ENCODE measurements around the gene FER. TPM values are rescaled to one million over a fixed set of nuclear protein-coding genes. Genes with fewer than 3 reads are reported as not detected.

Gene FER
- total and polyA plus RNA-seq, 2 of the 8 experiments (the other 6 are each of a cell fraction or from before 2014, with no cell fraction given), result 1.3 to 15.8 TPM

DNA sequence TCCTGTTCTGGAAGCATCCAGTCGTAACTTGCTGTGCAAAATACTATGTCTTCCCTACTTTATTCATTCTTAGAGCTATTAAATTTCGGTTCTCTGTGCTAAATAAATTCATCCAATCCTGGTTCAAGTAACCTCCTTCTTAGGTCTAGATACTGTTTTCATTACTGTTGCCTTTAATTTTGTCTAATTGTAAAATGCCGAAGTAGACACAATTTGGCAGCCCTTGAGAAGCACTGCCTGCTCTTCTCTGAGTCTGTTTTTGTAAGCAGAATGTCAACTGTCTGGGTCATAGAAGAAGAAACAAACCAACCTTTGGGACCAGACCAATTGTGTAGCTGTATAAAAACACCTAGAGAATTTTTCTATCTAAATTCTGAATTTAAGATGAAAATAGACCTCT is 412.8 kb downstream of the FER start:
- Histone ChIP-seq H2AK5ac (ENCODE audit: low read depth, low read length) (no peak overlapping the region), H3K79me1 (ENCODE audit: low read depth, low read length) (no peaks in the 10 kb centered on the region), H2AFZ (ENCODE audit: low read length) (no peak overlapping the region), H2BK5ac (ENCODE audit: low read depth, low read length) (no peak overlapping the region), H2BK12ac (ENCODE audit: low read depth, low read length) (no peak overlapping the region), H3K4ac (replicated peaks; ENCODE audit: insufficient read length, low read depth, low read length) (no peak overlapping the region), H2BK20ac (ENCODE audit: low read length) (no peak overlapping the region), H3K9me3 (ENCODE audit: insufficient read depth in 2 of 2, low read depth in 1 of 2, low read length in 1 of 2) (no peaks in the 10 kb centered on the region), H3K14ac (ENCODE audit: insufficient read length) (no peak overlapping the region), H2BK120ac (replicated peaks; ENCODE audit: low read depth, low read length) (no peak overlapping the region), H3K4me3 (ENCODE audit: extremely low read depth in 1 of 4, insufficient read depth in 2 of 4, low read depth in 3 of 4, low read length in 4 of 4) (no peak overlapping the region), H3K23ac (ENCODE audit: insufficient read length) (no peak overlapping the region), H2BK15ac (ENCODE audit: low read length) (no peak overlapping the region), H3K79me2 (ENCODE audit: control insufficient read depth in 1 of 2, insufficient read depth in 2 of 2, low read length in 2 of 2) (no peaks in the 10 kb centered on the region), H4K5ac (ENCODE audit: insufficient read length, low read depth, low read length) (no peak overlapping the region), H4K91ac (replicated peaks; ENCODE audit: insufficient read length, low read length) (no peak overlapping the region), H3K23me2 (ENCODE audit: low read depth, low read length) (no peaks in the 10 kb centered on the region), H3K27me3 (replicated peaks in 1 of 4; ENCODE audit: control insufficient read depth in 3 of 4, extremely low read depth in 1 of 4, insufficient read depth in 3 of 4, low read length in 3 of 4) (no peaks in the 10 kb centered on the region), H3K18ac (ENCODE audit: extremely low read depth, low read length) (no peak overlapping the region), H3K56ac (replicated peaks; ENCODE audit: insufficient read length, low read depth, low read length) (no peak overlapping the region), H4K8ac (ENCODE audit: extremely low read depth, insufficient read depth, low read length) (no peak overlapping the region), H3K4me2 (ENCODE audit: insufficient read depth in 1 of 2, low read depth in 2 of 2, low read length in 2 of 2) (no peak overlapping the region), H3K4me1 (replicated peaks in 1 of 4; ENCODE audit: control insufficient read depth in 3 of 4, insufficient read depth in 4 of 4, low read length in 3 of 4) (no peaks in the 10 kb centered on the region), H3K9ac (replicated peaks in 1 of 4; ENCODE audit: extremely low read depth in 1 of 4, low read depth in 3 of 4, low read length in 3 of 4) (no peak overlapping the region), H3K27ac (ENCODE audit: low read depth, low read length) (no peak overlapping the region), H4K20me1 (replicated peaks in 1 of 2; ENCODE audit: control insufficient read depth in 1 of 2, insufficient read depth in 2 of 2, low read length in 2 of 2) (no peaks in the 10 kb centered on the region), H3K36me3 (ENCODE audit: control insufficient read depth in 2 of 4, insufficient read depth in 4 of 4, low read length in 3 of 4) (no peaks in the 10 kb centered on the region)
- no peak for FAIRE-seq
- no peak for TF ChIP-seq EZH2 (IDR thresholded peaks at IDR 0.05; ENCODE audit: low read depth, low read length, severe bottlenecking)
- no peak for TF ChIP-seq YY1 (IDR thresholded peaks at IDR 0.05; ENCODE audit: low read depth, low read length)
- no peak for TF ChIP-seq RBBP5 (IDR thresholded peaks at IDR 0.05; ENCODE audit: borderline replicate concordance, low read depth, low read length)
- TF ChIP-seq SUZ12 (IDR thresholded peaks at IDR 0.05; ENCODE audit: low read length), result no peak
- no peak for TF ChIP-seq CREB1 (IDR thresholded peaks at IDR 0.05)
- no peak for TF ChIP-seq SP1 (IDR thresholded peaks at IDR 0.05; ENCODE audit: low read depth, low read length)
- TF ChIP-seq TCF12 (IDR thresholded peaks at IDR 0.05; ENCODE audit: low read depth, low read length), result no peak
- TF ChIP-seq BACH1 (IDR thresholded peaks at IDR 0.05; ENCODE audit: low read length), result no peak
- TF ChIP-seq CTBP2 (IDR thresholded peaks at IDR 0.05; ENCODE audit: borderline replicate concordance, insufficient read depth, insufficient read length, low read length), result no peak
- TF ChIP-seq RXRA (IDR thresholded peaks at IDR 0.05; ENCODE audit: insufficient read depth, low read depth, low read length), result no peak
- no peak for TF ChIP-seq ZNF274 (IDR thresholded peaks at IDR 0.05; ENCODE audit: borderline replicate concordance, extremely low read depth, low read length)
- TF ChIP-seq RNF2 (IDR thresholded peaks at IDR 0.05; ENCODE audit: borderline replicate concordance, low read depth, low read length, missing control alignments, poor library complexity, severe bottlenecking), result no peak
- ChIA-PET POLR2A (ENCODE audit: partially characterized antibody) (no interaction called here), CTCF (ENCODE audit: partially characterized antibody) (no interaction called here)
- DNase-seq (ENCODE audit: low read depth in 1 of 2, low spot score in 2 of 2), result no peak
- WGBS, 2 experiments (ENCODE audit: extremely low coverage in 1 of 2, insufficient coverage in 1 of 2, insufficient read length in 1 of 2, insufficient replicate concordance in 2 of 2, low coverage in 1 of 2, low lambda C conversion rate in 2 of 2, missing lambda C conversion rate in 1 of 2), result 94% methylated on average over 3 of the region's 3 CpGs; no CpG with 5 or more reads in 1 of the 2 experiments
